IMR-90 (cell line): Measurements from ENCODE around the gene WWC1. TPM values are rescaled to one million over a fixed set of nuclear protein-coding genes. Genes with fewer than 3 reads are reported as not detected.

Experiments
- ATAC-seq: fragments of 200-7000 bp; cut with Tn5 transposase; 2 replicates; pipeline ENCODE4 v1.9.1; 2020; ENCODE audit warnings: low read depth, mild to moderate bottlenecking, moderate library complexity
- BruUV-seq: library from RNA; stranded (reverse); fragments of 400-500 nt; replicated peaks from 2 replicates; lab custom pipeline; 2021; lab: Mats Ljungman, UMichigan
- CTCF ChIA-PET: fragments of 300-600 bp; formaldehyde crosslinking; extraction: SDS; loops from one replicate; lab custom pipeline; 2021; ENCODE audit warnings: antibody characterized with exemption; lab: Yijun Ruan, JAX
- POLR2A ChIA-PET: fragments of 300-600 bp; sonication (Branson Sonifier 250); formaldehyde crosslinking; loops from one replicate; lab custom pipeline; 2022; ENCODE audit warnings: antibody characterized with exemption; ENCODE audit not compliant: unreplicated experiment; lab: Charles Lee
- DNase-seq: peaks from one replicate; pipeline ENCODE4 v3.0.0; 2013
- H2AFZ ChIP-seq: replicated peaks from 2 replicates; pipeline ENCODE3; 2013; ENCODE audit warnings: low read length, mild to moderate bottlenecking; ENCODE audit not compliant: poor library complexity
- H2AK5ac ChIP-seq: 2 replicates; pipeline ENCODE4 v1.6.1; 2013; ENCODE audit warnings: low read depth, low read length, inconsistent platforms
- H2AK9ac ChIP-seq: replicated peaks from 2 replicates; pipeline ENCODE3; 2013; ENCODE audit warnings: mild to moderate bottlenecking, low read depth, low read length, moderate library complexity; ENCODE audit not compliant: poor library complexity
- H2BK120ac ChIP-seq: 2 replicates; pipeline ENCODE4 v1.6.1; 2013; ENCODE audit warnings: low read depth, low read length, inconsistent platforms
- H2BK15ac ChIP-seq: 3 replicates; pipeline ENCODE4 v1.6.1; 2013; ENCODE audit warnings: low read depth, low read length, inconsistent platforms
- H2BK20ac ChIP-seq: 2 replicates; pipeline ENCODE4 v1.6.1; 2013; ENCODE audit warnings: low read depth, mild to moderate bottlenecking, inconsistent platforms, low read length, moderate library complexity
- H2BK5ac ChIP-seq: 2 replicates; pipeline ENCODE4 v1.6.1; 2013; ENCODE audit warnings: mild to moderate bottlenecking, low read depth, low read length, inconsistent platforms; ENCODE audit not compliant: poor library complexity, severe bottlenecking
- H3K14ac ChIP-seq: replicated peaks from 2 replicates; pipeline ENCODE4 v1.6.1; 2013; ENCODE audit warnings: low read depth, low read length, inconsistent platforms
- H3K18ac ChIP-seq: 2 replicates; pipeline ENCODE4 v1.6.1; 2013; ENCODE audit warnings: low read depth, low read length, control low read depth
- H3K23ac ChIP-seq: 2 replicates; pipeline ENCODE4 v1.6.1; 2013; ENCODE audit warnings: low read depth, low read length, inconsistent platforms
- H3K27ac ChIP-seq: 2 replicates; pipeline ENCODE4 v1.5.1; 2013; ENCODE audit warnings: mild to moderate bottlenecking, control low read depth, low read length; ENCODE audit not compliant: insufficient read depth
- H3K27me3 ChIP-seq: 2 replicates; pipeline ENCODE4 v1.6.1; 2013; ENCODE audit warnings: low read length; ENCODE audit not compliant: control insufficient read depth, insufficient read depth
- H3K36me3 ChIP-seq: 2 replicates; pipeline ENCODE4 v1.6.1; 2013; ENCODE audit warnings: low read length, mixed read lengths; ENCODE audit not compliant: control insufficient read depth, insufficient read depth
- H3K4ac ChIP-seq: 2 replicates; pipeline ENCODE4 v1.6.1; 2013; ENCODE audit warnings: low read depth, low read length, inconsistent platforms
- H3K4me1 ChIP-seq: 2 replicates; pipeline ENCODE4 v1.6.1; 2013; ENCODE audit warnings: low read length, mixed read lengths; ENCODE audit not compliant: control insufficient read depth, insufficient read depth
- H3K4me2 ChIP-seq: 2 replicates; pipeline ENCODE4 v1.6.1; 2013; ENCODE audit warnings: low read depth, mild to moderate bottlenecking, control low read depth, low read length, moderate library complexity
- H3K4me3 ChIP-seq: 2 replicates; pipeline ENCODE4 v1.5.1; 2013; ENCODE audit warnings: low read depth, mild to moderate bottlenecking, control low read depth, low read length, moderate library complexity; ENCODE audit not compliant: insufficient read depth
- H3K56ac ChIP-seq: 2 replicates; pipeline ENCODE4 v1.6.1; 2013; ENCODE audit warnings: low read length, inconsistent platforms; ENCODE audit not compliant: insufficient read depth; ENCODE audit errors: extremely low read depth
- H3K79me1 ChIP-seq, 2 experiments: 2 replicates each; pipeline ENCODE4 v1.6.1; 2013; ENCODE audit warnings: low read length in 2 of 2, inconsistent platforms in 1 of 2, low read depth in 1 of 2
- H3K9ac ChIP-seq: 2 replicates; pipeline ENCODE4 v1.6.1; 2013; ENCODE audit warnings: low read depth, low read length, control low read depth
- H3K9me1 ChIP-seq: 2 replicates; pipeline ENCODE4 v1.6.1; 2013; ENCODE audit warnings: low read length, inconsistent platforms; ENCODE audit not compliant: insufficient read depth
- H3K9me3 ChIP-seq: 2 replicates; pipeline ENCODE4 v1.6.1; 2013; ENCODE audit warnings: low read length; ENCODE audit not compliant: control insufficient read depth, insufficient read depth
- H4K20me1 ChIP-seq: 2 replicates; pipeline ENCODE4 v1.6.1; 2013; ENCODE audit warnings: low read length, inconsistent platforms; ENCODE audit not compliant: insufficient read depth
- H4K5ac ChIP-seq: 2 replicates; pipeline ENCODE4 v1.6.1; 2013; ENCODE audit warnings: mild to moderate bottlenecking, low read depth, low read length, control low read depth
- H4K8ac ChIP-seq, 2 experiments: 2 replicates each; pipeline ENCODE4 v1.6.1; 2013; ENCODE audit warnings: low read depth in 2 of 2, low read length in 2 of 2, control low read depth in 1 of 2, inconsistent platforms in 1 of 2
- H4K91ac ChIP-seq: 2 replicates; pipeline ENCODE4 v1.6.1; 2013; ENCODE audit warnings: low read depth, low read length, inconsistent platforms; ENCODE audit not compliant: insufficient read depth
- MAFK ChIP-seq: IDR thresholded peaks from 2 replicates; pipeline ENCODE4 v1.6.1; 2012; ENCODE audit warnings: low read depth, low read length, improper control_type of control experiment
- SMC3 ChIP-seq: fragments of 150-350 bp; IDR thresholded peaks from 2 replicates; pipeline ENCODE4 v1.6.1; 2016; ENCODE audit warnings: low read depth, mild to moderate bottlenecking, antibody characterized with exemption, low read length, moderate library complexity
- WGBS, 2 experiments: methylation state at CpG; one replicate each; pipeline versions ENCODE4 v1.1.5 to v1.1.7; 2013; ENCODE audit warnings: missing lambda C conversion rate in 2 of 2; ENCODE audit not compliant: insufficient read length in 1 of 2; ENCODE audit errors: extremely low coverage in 2 of 2; 5-methylcytosine and 5-hydroxymethylcytosine counted together
- dilution Hi-C: fragments of 300-500 bp; cut with HindIII; formaldehyde crosslinking; loops from one replicate; pipeline ENCODE4 v1.14.3; 2018; ENCODE audit warnings: low sequenced_read_pairs; ENCODE audit not compliant: unreplicated experiment
- in situ Hi-C: fragments of 300-500 bp; cut with MboI; formaldehyde crosslinking; loops from 3 replicates; pipeline ENCODE4 v1.14.3; 2019; ENCODE audit warnings: low sequenced_read_pairs, inconsistent platforms, mixed read lengths
- intact Hi-C: fragments of 100-400 bp; cut with micrococcal nuclease; formaldehyde crosslinking; loops from 2 replicates; pipeline ENCODE4 v1.10.0; 2022
- polyA plus RNA-seq, 3 experiments: library from polyadenylated mRNA; depleted of rRNA; stranded (reverse); fragments of >200 nt; gene quantifications; 2 replicates each; pipeline ENCODE4 v1.2.3, GENCODE V29; 2012; ENCODE audit warnings: low replicate concordance in 1 of 3
- total RNA-seq: library from RNA; depleted of rRNA; stranded (reverse); fragments of >200 nt; gene quantifications from 2 replicates; pipeline ENCODE4 v1.2.3, GENCODE V29; 2012

The WWC1 gene
- total and polyA plus RNA-seq, 2 of the 4 experiments (the other 2 are of a cell fraction): 9.1 to 10.3 TPM

GRCh38 chr5:168307925-168308584 is 16.6 kb downstream of the WWC1 start:
- no peak overlapping the region for H3K27ac ChIP-seq
- BruUV-seq: no TSS peak
- H2BK15ac ChIP-seq: no peak overlapping the region; the same call in 2 of the 3 replicates
- no peak overlapping the region for H4K91ac ChIP-seq
- no peak overlapping the region for H2BK20ac ChIP-seq
- H3K4ac ChIP-seq: no peak overlapping the region
- dilution Hi-C loops (no loop called here), in situ Hi-C loops (no loop called here), intact Hi-C loops (loop anchor here (2.0 kb wide), 1 partner anchor 35 kb away; no protein-coding TSS in a partner anchor)
- H2AK9ac ChIP-seq: no peak overlapping the region
- H3K56ac ChIP-seq: no peak overlapping the region
- no peak overlapping the region for H3K9ac ChIP-seq
- no peak overlapping the region for H4K8ac ChIP-seq
- no peak for TF ChIP-seq SMC3
- TF ChIP-seq MAFK: no peak
- POLR2A ChIA-PET: no interaction called here
- H3K18ac ChIP-seq: no peak overlapping the region
- no peak overlapping the region for H2AFZ ChIP-seq
- WGBS, 2 experiments: 100% methylated on average over 1 of the region's 4 CpGs; no CpG with 5 or more reads in 1 of the 2 experiments
- peaks cover 16 to 19% of the 10 kb centered on the region in 2 experiments for H3K79me1 ChIP-seq
- peaks cover 11% of the 10 kb centered on the region for H3K9me1 ChIP-seq
- no peak overlapping the region for H4K5ac ChIP-seq
- no peak for ATAC-seq
- no peaks in the 10 kb centered on the region for H3K27me3 ChIP-seq
- H2BK120ac ChIP-seq: no peak overlapping the region
- CTCF ChIA-PET: no interaction called here
- no peaks in the 10 kb centered on the region for H3K9me3 ChIP-seq
- DNase-seq: no peak
- H2AK5ac ChIP-seq: no peak overlapping the region
- no peaks in the 10 kb centered on the region for H4K20me1 ChIP-seq
- H3K23ac ChIP-seq: no peak overlapping the region
- H3K36me3 ChIP-seq: no peaks in the 10 kb centered on the region; the same call in 1 of the 2 replicates
- H2BK5ac ChIP-seq: no peak overlapping the region
- H3K4me2 ChIP-seq: no peak overlapping the region
- no peak overlapping the region for H3K14ac ChIP-seq
- H3K4me3 ChIP-seq: no peak overlapping the region
- peaks cover 6% of the 10 kb centered on the region for H3K4me1 ChIP-seq
